ENCODE results near the gene WFDC6.
"Not testable (repeated sequence)": the region's sequence is repeated elsewhere in the genome, so short reads cannot be mapped to it uniquely, and the experiment has no call there.

WFDC6 gene

DNA sequence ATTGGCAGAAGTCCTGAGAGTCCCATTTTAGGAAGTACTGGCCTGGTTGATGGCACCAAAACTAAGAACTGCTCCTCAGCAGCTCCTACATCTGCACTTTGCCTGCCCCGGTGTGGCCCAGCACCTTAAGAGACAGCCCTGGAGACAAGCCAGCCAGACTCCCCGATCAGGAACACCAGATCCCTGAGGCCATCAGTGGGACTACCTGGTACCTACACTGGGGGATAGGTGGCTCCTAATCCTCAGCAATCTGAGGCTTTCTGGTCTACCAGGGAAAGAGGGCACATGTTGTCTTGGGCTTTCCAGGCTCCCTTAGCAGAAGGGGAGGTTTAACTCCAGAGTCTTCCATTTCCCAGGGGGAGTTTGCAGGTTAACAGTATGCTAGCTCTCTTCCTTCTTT, at the start of gene WFDC6:
TSS of gene WFDC6 (minus strand) at position 101 of the 400 bp plus-strand sequence. CDS start at position 26, 75 bp downstream.
- DNase-seq (ENCODE audit: low spot score) = no peak

DNA sequence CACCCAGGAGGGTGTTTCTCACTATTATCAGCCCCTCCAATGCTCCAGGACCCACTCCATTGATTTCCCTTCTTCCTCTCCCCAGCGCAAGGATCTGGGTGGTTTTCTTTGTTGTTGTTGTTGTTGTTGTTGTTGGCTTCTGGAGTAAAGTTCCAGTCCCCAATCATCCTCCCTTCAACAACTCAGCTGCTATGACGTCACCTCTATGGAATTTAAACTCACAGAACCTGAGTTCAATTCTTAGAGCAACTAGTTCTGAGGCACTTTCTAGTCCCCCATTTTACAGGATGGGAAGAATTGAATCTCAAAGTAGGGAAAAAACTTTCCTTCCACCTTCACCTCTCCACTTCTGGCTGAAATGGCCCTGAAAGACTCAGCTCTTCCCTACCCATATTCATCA, 49.5 kb upstream of the WFDC6 start:
- DNase-seq (ENCODE audit: low spot score) = no peak

DNA sequence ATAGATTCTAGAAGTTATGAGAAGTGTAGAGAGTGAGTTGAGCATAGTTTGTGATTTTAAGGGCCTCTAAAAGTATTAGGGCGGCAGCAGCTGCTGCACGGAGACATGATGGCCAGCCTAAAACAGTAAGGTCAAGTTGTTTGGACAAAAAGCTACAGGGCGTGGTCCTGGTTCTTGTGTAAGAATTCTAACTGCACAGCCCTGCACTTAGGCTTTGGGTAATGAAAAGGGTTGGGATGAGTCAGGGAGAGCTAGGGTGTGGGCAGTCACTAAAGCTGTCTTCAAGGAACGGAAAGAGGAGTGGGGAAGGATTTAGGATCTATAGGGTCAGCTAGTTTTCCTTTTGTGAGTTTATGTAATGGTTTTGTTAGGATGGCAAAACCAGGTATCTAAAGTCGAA, 46.7 kb upstream of the WFDC6 start:
- DNase-seq (ENCODE audit: low spot score) = not testable (repeated sequence)

DNA sequence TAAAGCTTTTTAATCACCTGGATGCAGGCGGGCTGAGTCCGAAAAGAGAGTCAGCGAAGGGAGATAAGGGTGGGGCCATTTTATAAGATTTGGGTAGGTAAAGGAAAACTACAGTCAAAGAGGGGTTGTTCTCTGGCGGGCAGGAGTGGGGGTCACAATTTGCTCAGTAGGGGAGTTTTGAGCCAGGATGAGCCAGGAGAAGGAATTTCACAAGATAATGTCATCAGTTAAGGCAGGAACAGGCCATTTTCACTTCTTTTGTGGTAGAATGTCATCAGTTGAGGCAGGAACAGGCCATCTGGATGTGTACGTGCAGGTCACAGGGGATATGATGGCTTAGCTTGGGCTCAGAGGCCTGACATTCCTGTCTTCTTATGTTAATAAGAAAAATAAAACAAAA, 45.0 kb upstream of the WFDC6 start:
- DNase-seq (ENCODE audit: low spot score) = not testable (repeated sequence)

DNA sequence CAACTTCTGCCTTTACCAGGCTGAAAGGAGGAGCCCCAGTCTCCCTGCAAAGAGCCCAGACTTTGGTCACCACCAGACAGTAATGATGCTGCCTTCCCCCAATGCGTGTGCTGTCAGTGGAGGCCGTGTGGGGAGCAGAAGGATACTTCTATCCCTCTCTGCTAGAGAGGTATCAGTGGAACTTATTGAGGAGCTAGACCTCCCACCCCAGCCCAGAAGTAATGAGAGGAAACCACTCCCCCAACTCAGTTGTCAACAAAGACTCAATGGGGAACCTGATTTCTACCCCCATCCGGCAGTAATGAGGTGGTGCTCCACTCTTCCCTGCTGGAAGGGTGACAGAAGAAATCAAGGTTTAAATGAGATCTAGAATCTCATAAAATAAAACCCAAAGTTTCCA, 44.2 kb upstream of the WFDC6 start:
- DNase-seq (ENCODE audit: low spot score) = no peak

DNA sequence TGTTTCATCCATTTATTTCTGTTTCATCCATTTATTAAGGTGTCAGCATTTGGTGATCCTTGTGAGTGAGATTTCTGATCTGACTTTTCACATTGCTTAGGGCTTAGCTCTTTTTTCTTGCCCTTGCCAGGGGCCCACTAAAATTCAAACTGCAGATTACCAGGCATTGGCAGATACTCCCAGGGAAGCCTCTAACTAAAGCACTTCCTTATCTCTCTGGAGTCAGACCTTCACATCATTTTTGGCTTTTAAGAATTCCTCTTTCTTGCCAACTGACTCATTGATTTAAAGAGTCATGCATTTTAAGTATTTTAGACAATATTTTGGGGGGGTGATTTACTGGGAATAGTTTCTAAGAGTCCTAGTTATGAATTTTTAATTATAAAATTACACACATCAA, 42.4 kb upstream of the WFDC6 start:
- no peak for DNase-seq (ENCODE audit: low spot score)

DNA sequence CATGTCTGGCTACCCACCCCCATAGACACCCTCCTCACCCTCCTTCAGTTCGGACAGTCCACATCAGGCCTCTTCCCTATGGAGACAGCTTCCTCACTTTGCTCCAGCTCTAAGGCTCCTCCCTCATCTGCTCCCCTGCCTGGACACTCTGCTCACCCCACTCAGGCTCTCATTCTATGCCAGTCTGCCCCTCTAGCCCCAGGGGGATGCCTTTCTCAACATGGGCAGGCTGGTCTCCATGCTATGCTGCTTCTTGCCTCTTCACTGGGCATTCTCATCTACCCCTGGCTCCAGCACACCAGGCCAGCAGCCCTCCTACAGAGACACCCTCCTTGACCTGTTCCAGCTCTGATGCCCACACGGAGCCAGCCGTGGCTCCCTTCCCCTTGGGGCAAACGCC, 39.9 kb upstream of the WFDC6 start, which contains the start of gene WFDC8:
TSS of gene WFDC8 (minus strand) at position 101 of the 400 bp plus-strand sequence. CDS start at position 64, 37 bp downstream.
- DNase-seq (ENCODE audit: low spot score) = no peak

DNA sequence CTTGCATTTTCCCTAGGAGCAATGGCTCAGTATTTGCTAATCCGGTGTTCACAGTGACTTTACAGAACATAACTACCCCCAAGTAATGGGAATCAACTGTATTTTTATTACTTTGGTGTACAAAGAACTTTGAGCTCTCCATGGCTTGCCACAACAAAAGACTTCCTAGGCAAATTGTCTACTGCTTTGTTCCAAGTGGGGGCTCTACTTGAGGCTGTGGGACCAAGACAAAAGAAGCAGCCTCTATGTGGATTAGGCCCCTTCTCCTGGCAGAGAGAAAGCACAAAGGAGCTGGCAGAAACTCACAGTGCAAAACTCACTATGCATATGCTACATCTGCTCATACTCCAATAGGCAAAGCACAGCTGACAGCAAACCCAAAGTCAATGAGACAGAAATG, 38.9 kb upstream of the WFDC6 start:
- DNase-seq (ENCODE audit: low spot score) = no peak

DNA sequence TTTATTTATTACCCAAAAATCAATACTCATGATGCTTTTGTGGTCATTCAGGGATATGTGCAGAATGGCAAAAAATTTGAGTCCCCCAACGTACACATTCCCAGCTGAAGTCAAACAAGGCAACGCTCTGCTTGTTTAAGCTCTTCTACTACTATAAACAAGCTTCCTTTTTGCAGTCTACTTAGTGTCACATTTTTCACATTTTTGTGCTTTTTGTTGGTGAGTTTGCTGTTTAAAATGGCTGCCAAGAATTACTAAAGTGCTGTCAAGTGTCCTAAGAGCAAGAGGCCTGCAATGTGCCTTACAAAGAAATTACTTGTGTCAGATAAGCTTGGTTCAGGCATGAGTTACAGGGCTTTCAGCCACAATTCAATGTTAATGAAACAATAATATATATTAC, 37.7 kb upstream of the WFDC6 start:
- no peak for DNase-seq (ENCODE audit: low spot score)

DNA sequence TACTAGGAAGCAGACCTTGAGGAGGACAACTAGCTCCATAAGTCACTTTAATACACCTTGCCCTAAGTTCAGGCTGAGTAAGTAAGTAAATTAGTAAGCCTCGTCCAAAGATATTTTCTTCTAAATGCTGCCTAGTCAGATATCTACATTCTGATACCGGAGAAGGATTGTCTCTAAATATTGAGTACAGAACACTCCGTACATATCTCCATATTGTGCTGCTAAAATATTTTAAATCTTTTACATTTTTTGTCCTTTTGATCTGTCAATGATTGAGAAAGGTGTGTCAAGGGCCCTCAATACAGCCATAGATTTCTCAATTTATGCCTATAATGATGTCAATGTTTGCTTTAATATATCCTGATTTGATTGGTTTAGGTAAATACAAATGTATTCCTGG, 36.6 kb upstream of the WFDC6 start:
- DNase-seq (ENCODE audit: low spot score) = no peak

DNA sequence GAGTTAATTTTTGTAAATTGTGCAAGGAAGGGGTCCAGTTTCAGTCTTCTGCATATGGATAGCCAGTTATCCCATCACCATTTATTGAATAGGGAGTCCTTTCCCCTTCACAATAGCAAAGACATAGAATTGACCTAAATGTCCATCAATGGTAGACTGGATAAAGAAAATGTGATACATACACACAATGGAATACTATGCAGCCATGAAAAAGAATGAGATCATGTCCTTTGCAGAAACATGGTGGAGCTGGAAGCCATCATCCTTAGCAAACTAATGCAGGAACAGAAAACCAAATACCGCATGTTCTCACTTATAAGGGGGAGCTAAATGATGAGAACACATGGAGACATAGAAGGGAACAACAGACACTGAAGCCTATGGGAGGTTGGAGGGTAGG, 30.4 kb upstream of the WFDC6 start:
- not testable (repeated sequence) for DNase-seq (ENCODE audit: low spot score)

DNA sequence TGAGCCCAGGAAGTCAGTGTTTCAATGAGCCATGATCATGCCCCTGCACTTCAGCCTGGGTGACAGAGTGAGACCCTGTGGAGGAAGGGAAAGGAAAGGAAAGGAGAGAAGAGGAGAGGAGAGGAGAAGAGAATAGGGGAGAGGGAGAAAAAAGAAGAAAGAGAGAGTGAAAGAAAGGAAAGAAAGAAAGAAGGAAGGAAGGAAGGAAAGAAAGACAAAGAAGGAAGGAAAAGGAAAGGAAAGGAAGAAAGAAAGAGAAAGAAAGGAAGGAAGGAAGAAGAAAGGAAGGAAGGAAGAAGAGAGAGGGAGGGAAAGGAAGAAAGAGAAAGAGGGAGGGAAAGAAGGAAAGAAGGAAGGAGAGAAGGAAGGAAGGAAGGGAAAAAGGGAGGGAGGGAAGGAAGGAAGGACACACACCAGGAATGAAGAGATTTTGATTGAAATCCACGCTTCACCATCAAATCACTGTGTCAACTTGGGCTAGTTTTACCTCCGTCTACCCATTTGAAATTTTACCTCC, 25.5 kb upstream of the WFDC6 start:
- no peak for DNase-seq (ENCODE audit: low spot score)

DNA sequence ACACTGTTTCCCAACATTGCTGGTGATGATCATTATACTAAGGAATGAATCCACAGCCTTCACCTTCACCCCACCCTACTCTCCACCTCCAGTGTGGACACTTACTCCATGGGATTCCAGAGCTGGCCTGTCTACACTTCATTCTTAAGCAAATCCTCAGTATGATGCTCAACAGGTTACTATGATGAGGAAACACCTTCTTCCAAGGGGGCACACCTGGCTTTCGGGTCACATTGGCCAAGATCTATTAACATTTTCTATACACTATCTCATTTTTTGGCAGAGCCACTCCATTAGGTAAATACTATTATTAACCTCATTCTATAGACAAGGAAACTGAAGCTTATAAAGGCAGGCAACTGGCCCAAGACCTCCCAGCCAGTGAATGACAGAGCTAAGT, 15.9 kb upstream of the WFDC6 start:
- no peak for DNase-seq (ENCODE audit: low spot score)

DNA sequence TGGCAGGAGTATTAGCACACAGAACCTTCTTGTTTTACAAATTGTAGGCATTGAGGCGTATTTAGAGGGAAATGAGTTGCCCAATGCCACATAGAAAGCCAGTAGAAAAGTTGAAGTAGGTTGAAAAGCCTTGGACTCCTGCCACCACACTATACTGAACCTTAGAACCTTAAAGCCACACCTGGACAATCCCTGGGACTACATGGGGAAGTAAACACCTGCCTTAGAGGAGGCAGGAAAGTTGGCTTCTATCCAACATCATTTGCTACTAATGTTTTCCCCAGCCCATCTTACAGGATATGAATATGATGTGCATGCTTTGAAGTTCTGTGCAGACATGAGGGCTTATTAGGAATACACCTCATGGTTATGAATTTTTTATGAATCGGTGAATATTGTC, 13.2 kb upstream of the WFDC6 start:
- no peak for DNase-seq (ENCODE audit: low spot score)

DNA sequence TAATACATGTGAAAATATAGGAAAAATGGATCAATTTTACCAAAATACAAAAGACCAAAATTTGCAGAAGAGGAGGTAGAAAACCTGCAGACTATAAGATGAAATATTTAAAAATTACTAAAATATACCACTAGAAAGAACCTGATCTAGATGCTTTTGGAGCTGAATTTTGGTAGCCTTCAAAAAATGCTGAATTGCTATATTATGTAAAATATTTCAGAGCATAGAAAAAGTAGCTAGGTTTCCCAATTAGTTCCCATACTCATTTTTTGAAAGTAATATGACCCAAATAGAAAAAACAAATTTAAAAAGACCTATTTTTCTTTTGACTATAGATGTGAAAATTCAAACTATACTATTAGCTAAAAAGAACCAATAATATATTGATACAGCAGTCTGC, 11.5 kb upstream of the WFDC6 start:
- DNase-seq (ENCODE audit: low spot score) = no peak

DNA sequence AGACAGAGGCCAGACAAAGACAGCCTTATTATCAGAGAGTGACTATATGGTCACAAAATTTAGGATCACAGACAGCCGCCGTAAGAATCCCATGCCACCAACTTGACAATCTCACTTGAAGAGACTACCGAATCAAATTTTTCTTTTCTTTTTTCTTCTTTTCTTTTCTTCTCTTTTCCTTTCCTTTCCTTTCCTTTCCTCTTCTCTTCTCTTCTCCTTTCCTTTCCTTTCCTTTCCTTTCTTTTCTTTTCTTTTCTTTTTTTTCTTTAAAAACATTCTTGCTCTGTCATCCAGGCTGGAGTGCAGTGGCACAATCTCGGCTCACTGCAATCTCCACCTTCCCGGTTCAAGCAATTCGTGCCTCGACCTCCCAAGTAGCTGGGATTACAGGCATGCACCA, 9.1 kb upstream of the WFDC6 start:
- no peak for DNase-seq (ENCODE audit: low spot score)

DNA sequence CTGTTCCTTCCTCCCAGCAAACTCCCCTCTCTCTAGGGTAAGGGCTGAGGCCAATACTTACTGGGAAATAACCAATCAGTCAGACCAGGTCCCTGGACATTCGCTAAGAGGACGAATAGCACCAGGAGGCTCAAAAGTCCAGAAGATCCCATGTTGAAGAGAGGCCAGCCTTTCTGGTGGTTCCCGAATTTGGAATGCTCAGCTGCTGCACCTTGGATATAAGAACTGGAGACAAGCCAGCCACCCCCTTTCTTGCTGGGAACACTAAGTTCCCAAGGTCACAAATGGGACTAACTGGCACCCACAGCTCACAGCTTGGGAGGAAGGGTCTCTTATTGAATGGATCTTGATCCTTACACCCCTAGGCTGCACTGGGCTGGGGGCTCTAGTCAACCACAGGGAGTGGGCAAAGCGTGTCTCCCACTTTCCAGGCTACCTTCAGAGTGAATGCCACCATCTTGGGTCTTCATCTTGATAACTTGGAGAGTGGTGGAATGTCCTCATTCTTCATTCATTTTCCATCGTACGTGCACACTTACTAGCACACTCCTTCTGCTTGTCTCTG, 8.0 kb upstream of the WFDC6 start, which contains the start of gene EPPIN:
TSS of gene EPPIN (minus strand) at position 196 of the 565 bp plus-strand sequence. CDS start at position 152, 44 bp downstream.
- DNase-seq (ENCODE audit: low spot score) = no peak

DNA sequence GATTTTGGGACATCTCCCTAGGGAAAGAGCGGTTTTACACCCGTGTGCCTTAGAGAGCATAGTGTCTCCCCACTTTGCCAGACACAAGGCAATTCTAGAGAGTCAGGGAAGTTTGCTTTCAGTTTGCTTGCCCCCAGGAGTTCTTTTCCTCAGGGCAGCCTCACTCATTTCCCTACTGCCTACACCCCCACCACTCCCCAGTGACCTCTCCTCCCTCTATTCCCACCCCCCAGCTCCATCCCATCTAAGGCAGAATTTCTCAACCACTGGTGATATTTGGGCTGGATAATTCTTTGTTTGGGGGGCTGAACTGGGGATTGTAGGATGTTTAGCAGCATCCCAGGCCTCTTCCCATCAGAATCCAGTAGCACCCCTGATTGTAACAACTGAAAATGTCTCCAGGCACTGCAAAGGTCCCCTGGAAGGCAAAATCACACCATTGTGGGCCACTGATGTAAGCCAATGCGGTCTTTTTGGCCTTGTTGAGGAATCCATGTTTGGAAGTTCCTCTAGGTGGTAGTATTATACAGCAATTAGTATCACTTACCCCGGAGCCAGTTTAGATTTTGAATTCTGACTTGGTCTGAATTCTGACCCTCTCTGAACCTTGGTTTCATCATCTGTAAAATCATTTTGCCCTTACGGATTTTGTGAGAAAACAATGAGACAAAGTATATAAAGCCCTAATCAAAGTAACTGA, 6.6 kb upstream of the WFDC6 start:
- DNase-seq (ENCODE audit: low spot score) = peak; percentile 61

DNA sequence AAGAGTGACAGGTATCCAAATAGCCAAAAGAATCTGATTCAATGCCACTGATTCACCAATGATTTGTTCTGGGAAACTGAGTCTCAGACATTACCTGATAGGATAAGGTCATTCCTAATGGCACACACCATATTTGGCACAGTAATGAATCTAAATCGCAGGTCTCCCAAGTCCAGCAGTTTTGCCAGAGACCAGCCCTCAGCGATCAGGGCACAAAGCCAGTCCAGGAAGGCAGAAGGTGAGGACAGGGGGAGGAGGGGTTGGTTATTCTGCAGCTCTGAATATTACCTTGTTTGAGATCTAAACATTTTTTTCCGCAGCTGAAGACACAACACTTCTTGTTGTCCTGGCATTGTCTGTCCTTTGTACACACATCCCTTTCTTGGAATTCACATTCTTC, 6.1 kb upstream of the WFDC6 start:
- DNase-seq (ENCODE audit: low spot score) = no peak

DNA sequence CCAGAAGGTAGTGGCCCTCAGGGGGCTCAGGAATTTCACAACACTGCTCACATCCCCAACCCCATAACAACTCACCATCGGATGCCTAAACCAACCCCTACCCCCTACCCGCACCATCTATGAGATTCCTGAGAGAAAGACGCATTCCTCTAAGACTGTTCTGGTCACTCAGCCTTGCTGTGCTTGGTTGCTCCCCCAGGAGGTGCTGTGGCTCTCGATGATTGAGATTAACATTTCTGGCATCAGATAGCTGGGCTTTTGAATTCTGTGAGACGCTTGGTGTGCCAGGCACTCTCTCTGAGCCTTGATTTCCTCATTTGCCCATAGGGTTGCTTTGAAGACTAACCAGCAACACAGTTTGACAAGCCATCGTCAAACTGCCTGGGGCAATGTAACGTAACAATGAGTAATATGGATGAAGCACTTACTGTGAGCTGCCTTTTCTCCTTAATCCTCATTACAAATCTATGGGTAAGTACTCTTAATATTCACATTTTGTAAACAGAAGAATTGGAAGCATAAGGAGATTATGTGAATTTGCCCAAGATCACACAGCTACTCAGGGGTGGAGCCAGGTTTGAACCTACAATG, 978 bp downstream of the WFDC6 start:
- no peak for DNase-seq (ENCODE audit: low spot score)

DNA sequence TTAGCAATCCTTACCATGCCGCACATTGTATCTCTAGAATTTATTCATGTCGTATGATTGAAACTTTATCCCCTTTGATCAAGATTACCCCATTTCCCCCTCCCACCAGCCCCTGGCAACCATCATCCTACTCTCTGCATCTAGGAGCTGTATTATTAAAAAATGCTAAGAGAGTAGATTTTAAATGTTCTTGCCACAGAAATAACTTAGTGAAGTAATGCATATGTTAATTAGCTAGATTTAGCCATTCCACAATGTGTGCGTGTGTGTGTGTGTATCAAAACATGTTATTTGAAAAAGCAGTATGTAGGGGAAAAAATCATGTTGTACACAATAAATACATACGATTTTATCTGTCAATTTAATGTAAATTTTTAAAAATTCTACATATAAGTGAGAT, 12.0 kb downstream of the WFDC6 start:
- no peak for DNase-seq (ENCODE audit: low spot score)

DNA sequence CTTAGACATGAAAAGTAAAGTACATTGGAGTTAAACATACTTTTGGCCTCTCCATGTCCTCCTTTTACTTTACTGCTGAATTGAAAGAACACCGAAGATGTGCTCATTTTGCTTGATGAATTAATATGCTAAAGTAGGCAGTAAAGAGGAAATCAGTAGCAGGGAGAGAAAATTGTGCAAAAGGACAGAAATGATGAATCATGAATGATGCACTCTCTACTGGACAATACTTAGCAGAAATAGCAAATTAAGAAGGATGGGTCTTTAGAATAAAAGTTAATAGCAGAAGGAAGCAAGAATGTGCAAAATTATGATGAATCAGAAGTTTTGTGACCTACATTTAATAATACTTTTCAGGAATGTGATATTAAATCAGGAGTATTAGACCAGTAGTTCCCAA, 15.5 kb downstream of the WFDC6 start:
- DNase-seq (ENCODE audit: low spot score) = no peak

DNA sequence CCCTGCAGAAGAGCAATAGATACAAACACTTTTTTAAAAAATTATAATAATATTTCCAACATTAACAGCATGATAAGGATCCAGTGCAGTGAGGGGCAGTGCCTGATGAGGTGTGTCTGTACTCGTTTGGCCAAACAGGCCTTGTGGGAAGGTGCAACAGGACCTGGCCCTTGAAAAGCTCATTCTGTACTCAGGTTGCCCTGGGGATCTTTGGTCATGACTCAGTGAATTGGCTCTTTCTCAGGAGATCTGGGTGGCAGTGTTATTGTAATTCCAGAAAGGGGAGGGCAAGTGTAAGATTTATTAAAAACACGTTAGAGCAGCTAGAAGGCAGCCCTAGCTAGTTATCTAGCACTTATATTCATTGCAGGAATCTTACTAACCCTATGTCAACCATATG, 21.0 kb downstream of the WFDC6 start:
- no peak for DNase-seq (ENCODE audit: low spot score)

Measured in AG20443 (cell line).